ENCODE data around the gene LRRIQ1.
"Not testable (repeated sequence)": the region's sequence is repeated elsewhere in the genome, so short reads cannot be mapped to it uniquely, and the experiment has no call there.

Gene LRRIQ1

GRCh38 chr12:85036234-85036707, at the start of gene LRRIQ1, which contains the start of gene TSPAN19:
Gene LRRIQ1 (plus strand): TSS chr12:85036351. CDS start chr12:85038177, 1,826 bp downstream.
Gene TSPAN19 (minus strand): TSS chr12:85036277. CDS start chr12:85029946, 6,331 bp downstream.
- Mint-ChIP-seq H3K4me1 (ENCODE audit: low read depth) (no peaks in the 10 kb centered on the region), H3K4me3 (peak within 1 kb of the TSS; percentile 74), H3K36me3 (ENCODE audit: low read depth) (no peaks in the 10 kb centered on the region), H3K27ac (no peak within 1 kb of the TSS), H3K27me3 (peaks cover 11% of the 10 kb centered on the region), H3K9me3 (no peaks in the 10 kb centered on the region)

- Mint-ChIP-seq H3K4me3 (no peak overlapping the region), H3K36me3 (ENCODE audit: low read depth) (no peaks in the 10 kb centered on the region), H3K9me3 (no peaks in the 10 kb centered on the region), H3K4me1 (ENCODE audit: low read depth) (no peaks in the 10 kb centered on the region), H3K27me3 (no peaks in the 10 kb centered on the region), H3K27ac (no peak overlapping the region)
Observed at GRCh38 chr12:84986586-84986985, 49.6 kb upstream of the LRRIQ1 start.

- H3K9me3 Mint-ChIP-seq: no peaks in the 10 kb centered on the region
- no peak overlapping the region for H3K4me3 Mint-ChIP-seq
- H3K27ac Mint-ChIP-seq: no peak overlapping the region
- no peaks in the 10 kb centered on the region for H3K36me3 Mint-ChIP-seq (ENCODE audit: low read depth)
- H3K27me3 Mint-ChIP-seq: no peaks in the 10 kb centered on the region
- H3K4me1 Mint-ChIP-seq (ENCODE audit: low read depth): no peaks in the 10 kb centered on the region
Observed at GRCh38 chr12:84994426-84994825, 41.7 kb upstream of the LRRIQ1 start.

GRCh38 chr12:84995641-84996040, 40.5 kb upstream of the LRRIQ1 start:
- H3K9me3 Mint-ChIP-seq: no peaks in the 10 kb centered on the region
- no peaks in the 10 kb centered on the region for H3K27me3 Mint-ChIP-seq
- H3K4me3 Mint-ChIP-seq: no peak overlapping the region
- no peak overlapping the region for H3K27ac Mint-ChIP-seq
- no peaks in the 10 kb centered on the region for H3K4me1 Mint-ChIP-seq (ENCODE audit: low read depth)
- no peaks in the 10 kb centered on the region for H3K36me3 Mint-ChIP-seq (ENCODE audit: low read depth)

- H3K27me3 Mint-ChIP-seq: no peaks in the 10 kb centered on the region
- H3K4me1 Mint-ChIP-seq (ENCODE audit: low read depth): no peaks in the 10 kb centered on the region
- no peak overlapping the region for H3K4me3 Mint-ChIP-seq
- H3K36me3 Mint-ChIP-seq (ENCODE audit: low read depth): no peaks in the 10 kb centered on the region
- no peaks in the 10 kb centered on the region for H3K9me3 Mint-ChIP-seq
- H3K27ac Mint-ChIP-seq: no peak overlapping the region
Observed at GRCh38 chr12:84996759-84997158, 39.4 kb upstream of the LRRIQ1 start.

- no peaks in the 10 kb centered on the region for H3K4me1 Mint-ChIP-seq (ENCODE audit: low read depth)
- no peak overlapping the region for H3K27ac Mint-ChIP-seq
- no peak overlapping the region for H3K4me3 Mint-ChIP-seq
- no peaks in the 10 kb centered on the region for H3K27me3 Mint-ChIP-seq
- no peaks in the 10 kb centered on the region for H3K36me3 Mint-ChIP-seq (ENCODE audit: low read depth)
- no peaks in the 10 kb centered on the region for H3K9me3 Mint-ChIP-seq
Observed at GRCh38 chr12:84998341-84998740, 37.8 kb upstream of the LRRIQ1 start.

- Mint-ChIP-seq H3K27ac (no peak overlapping the region), H3K36me3 (ENCODE audit: low read depth) (no peaks in the 10 kb centered on the region), H3K27me3 (no peaks in the 10 kb centered on the region), H3K4me1 (ENCODE audit: low read depth) (no peaks in the 10 kb centered on the region), H3K4me3 (no peak overlapping the region), H3K9me3 (no peaks in the 10 kb centered on the region)
Observed at GRCh38 chr12:85000729-85001128, 35.4 kb upstream of the LRRIQ1 start.

GRCh38 chr12:85002778-85003296, 33.3 kb upstream of the LRRIQ1 start:
- Mint-ChIP-seq H3K4me3 (no peak overlapping the region), H3K4me1 (ENCODE audit: low read depth) (no peaks in the 10 kb centered on the region), H3K36me3 (ENCODE audit: low read depth) (no peaks in the 10 kb centered on the region), H3K27me3 (no peaks in the 10 kb centered on the region), H3K27ac (no peak overlapping the region), H3K9me3 (no peaks in the 10 kb centered on the region)

- Mint-ChIP-seq H3K36me3 (ENCODE audit: low read depth) (no peaks in the 10 kb centered on the region), H3K27me3 (no peaks in the 10 kb centered on the region), H3K9me3 (no peaks in the 10 kb centered on the region), H3K4me3 (no peak overlapping the region), H3K4me1 (ENCODE audit: low read depth) (no peaks in the 10 kb centered on the region), H3K27ac (no peak overlapping the region)
Observed at GRCh38 chr12:85004204-85004603, 31.9 kb upstream of the LRRIQ1 start.

GRCh38 chr12:85005047-85005446, 31.1 kb upstream of the LRRIQ1 start:
- not testable (repeated sequence) for H3K9me3 Mint-ChIP-seq; H3K36me3 Mint-ChIP-seq (ENCODE audit: low read depth)

GRCh38 chr12:85005615-85006014, 30.5 kb upstream of the LRRIQ1 start:
- Mint-ChIP-seq H3K27ac (no peak overlapping the region), H3K36me3 (ENCODE audit: low read depth) (no peaks in the 10 kb centered on the region), H3K4me1 (ENCODE audit: low read depth) (no peaks in the 10 kb centered on the region), H3K27me3 (no peaks in the 10 kb centered on the region), H3K9me3 (no peaks in the 10 kb centered on the region), H3K4me3 (no peak overlapping the region)

More at GRCh38 chr12:85005047-85005446, 31.1 kb upstream of the LRRIQ1 start:
- not testable (repeated sequence) for H3K4me1 Mint-ChIP-seq (ENCODE audit: low read depth); H3K27me3 Mint-ChIP-seq; H3K4me3 Mint-ChIP-seq; H3K27ac Mint-ChIP-seq

GRCh38 chr12:85006206-85006605, 29.9 kb upstream of the LRRIQ1 start:
- Mint-ChIP-seq H3K27me3 (no peaks in the 10 kb centered on the region), H3K36me3 (ENCODE audit: low read depth) (no peaks in the 10 kb centered on the region), H3K4me3 (no peak overlapping the region), H3K27ac (no peak overlapping the region), H3K9me3 (no peaks in the 10 kb centered on the region), H3K4me1 (ENCODE audit: low read depth) (no peaks in the 10 kb centered on the region)

GRCh38 chr12:85007836-85008235, 28.3 kb upstream of the LRRIQ1 start:
- Mint-ChIP-seq H3K4me3 (no peak overlapping the region), H3K36me3 (ENCODE audit: low read depth) (no peaks in the 10 kb centered on the region), H3K4me1 (ENCODE audit: low read depth) (no peaks in the 10 kb centered on the region), H3K27ac (no peak overlapping the region), H3K27me3 (no peaks in the 10 kb centered on the region), H3K9me3 (no peaks in the 10 kb centered on the region)

- H3K27ac Mint-ChIP-seq: no peak overlapping the region
- no peaks in the 10 kb centered on the region for H3K36me3 Mint-ChIP-seq (ENCODE audit: low read depth)
- peaks cover 3% of the 10 kb centered on the region for H3K27me3 Mint-ChIP-seq
- no peaks in the 10 kb centered on the region for H3K9me3 Mint-ChIP-seq
- no peaks in the 10 kb centered on the region for H3K4me1 Mint-ChIP-seq (ENCODE audit: low read depth)
- H3K4me3 Mint-ChIP-seq: no peak overlapping the region
Observed at GRCh38 chr12:85016413-85016812, 19.7 kb upstream of the LRRIQ1 start.

GRCh38 chr12:85017133-85017532, 19.0 kb upstream of the LRRIQ1 start:
- H3K4me3 Mint-ChIP-seq: no peak overlapping the region
- H3K27ac Mint-ChIP-seq: no peak overlapping the region
- H3K4me1 Mint-ChIP-seq (ENCODE audit: low read depth): no peaks in the 10 kb centered on the region
- no peaks in the 10 kb centered on the region for H3K9me3 Mint-ChIP-seq
- H3K27me3 Mint-ChIP-seq: peaks cover 3% of the 10 kb centered on the region
- no peaks in the 10 kb centered on the region for H3K36me3 Mint-ChIP-seq (ENCODE audit: low read depth)

- no peaks in the 10 kb centered on the region for H3K4me1 Mint-ChIP-seq (ENCODE audit: low read depth)
- H3K9me3 Mint-ChIP-seq: no peaks in the 10 kb centered on the region
- H3K27ac Mint-ChIP-seq: no peak overlapping the region
- no peak overlapping the region for H3K4me3 Mint-ChIP-seq
- H3K27me3 Mint-ChIP-seq: peaks cover 3% of the 10 kb centered on the region
- no peaks in the 10 kb centered on the region for H3K36me3 Mint-ChIP-seq (ENCODE audit: low read depth)
Observed at GRCh38 chr12:85017618-85018017, 18.5 kb upstream of the LRRIQ1 start.
